NB4 (cell line): Measurements from ENCODE around the gene TCP11L1.

Experiments
- POLR2A ChIP-seq: IDR thresholded peaks from 2 replicates; pipeline ENCODE4 v1.6.1; 2011; ENCODE audit warnings: mild to moderate bottlenecking; ENCODE audit not compliant: insufficient read length; ENCODE audit errors: extremely low read depth
- TF ChIP-seq, protein P1 (sequence below): IDR thresholded peaks from one replicate; pipeline ENCODE4 v1.5.1; 2012; ENCODE audit warnings: low read depth, low read length

DNA sequence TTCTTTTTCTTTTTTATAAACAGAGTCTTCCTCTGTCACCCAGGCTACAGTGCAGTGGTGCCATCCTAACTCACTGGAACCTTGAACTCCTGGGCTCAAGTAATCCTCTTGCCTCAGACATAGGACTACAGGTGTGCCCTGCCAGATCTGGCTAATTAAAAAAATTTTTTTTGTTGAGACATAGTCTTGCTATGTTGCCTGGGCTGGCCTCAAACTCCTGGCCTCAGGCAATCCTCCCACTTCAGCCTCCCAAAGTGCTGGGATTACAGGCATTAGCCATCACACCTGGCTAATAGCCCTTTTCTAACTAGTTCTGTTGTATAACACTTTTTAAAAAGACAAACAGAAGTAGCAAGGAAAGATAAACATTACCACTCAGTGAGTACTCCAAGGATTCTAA lies 64.5 kb downstream of the TCP11L1 start:
- TF ChIP-seq POLR2A = no peak
- TF ChIP-seq, protein P1, sequence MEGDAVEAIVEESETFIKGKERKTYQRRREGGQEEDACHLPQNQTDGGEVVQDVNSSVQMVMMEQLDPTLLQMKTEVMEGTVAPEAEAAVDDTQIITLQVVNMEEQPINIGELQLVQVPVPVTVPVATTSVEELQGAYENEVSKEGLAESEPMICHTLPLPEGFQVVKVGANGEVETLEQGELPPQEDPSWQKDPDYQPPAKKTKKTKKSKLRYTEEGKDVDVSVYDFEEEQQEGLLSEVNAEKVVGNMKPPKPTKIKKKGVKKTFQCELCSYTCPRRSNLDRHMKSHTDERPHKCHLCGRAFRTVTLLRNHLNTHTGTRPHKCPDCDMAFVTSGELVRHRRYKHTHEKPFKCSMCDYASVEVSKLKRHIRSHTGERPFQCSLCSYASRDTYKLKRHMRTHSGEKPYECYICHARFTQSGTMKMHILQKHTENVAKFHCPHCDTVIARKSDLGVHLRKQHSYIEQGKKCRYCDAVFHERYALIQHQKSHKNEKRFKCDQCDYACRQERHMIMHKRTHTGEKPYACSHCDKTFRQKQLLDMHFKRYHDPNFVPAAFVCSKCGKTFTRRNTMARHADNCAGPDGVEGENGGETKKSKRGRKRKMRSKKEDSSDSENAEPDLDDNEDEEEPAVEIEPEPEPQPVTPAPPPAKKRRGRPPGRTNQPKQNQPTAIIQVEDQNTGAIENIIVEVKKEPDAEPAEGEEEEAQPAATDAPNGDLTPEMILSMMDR = no peak
